ENCODE data around the gene KCNH6. TPM values are rescaled to one million over a fixed set of nuclear protein-coding genes. Genes with fewer than 3 reads are reported as not detected.
A peak's percentile ranks its signal among the peaks of the same experiment; 100 is the strongest.

The KCNH6 gene
- total and polyA plus RNA-seq, 9 of the 15 experiments (the other 6 are each of a cell fraction or from before 2014, with no cell fraction given) = not detected

GRCh38 chr17:63534078-63534570 is 11.0 kb downstream of the KCNH6 start:
- no TSS peak for BruUV-seq (replicated peaks)
- WGBS (ENCODE audit: insufficient coverage, low coverage, missing lambda C conversion rate) = 15% methylated on average over 14 of the region's 17 CpGs
- H3K9me3 ChIP-seq (replicated peaks; ENCODE audit: control insufficient read depth, insufficient read depth, low read depth, low read length) = no peaks in the 10 kb centered on the region
- in situ Hi-C loops (cut with MboI) (no loop called here), intact Hi-C loops (cut with micrococcal nuclease) (no loop called here)
- H3K4me2 ChIP-seq (ENCODE audit: insufficient read depth, low read length) = no peak overlapping the region
- peaks cover 0 to 39% of the 10 kb centered on the region in 2 experiments; a peak in 3 of 5 replicates for H3K4me1 ChIP-seq (replicated peaks in 1 of 2; ENCODE audit: control insufficient read depth in 2 of 2, insufficient read depth in 2 of 2, low read length in 2 of 2)
- H3K36me3 ChIP-seq (ENCODE audit: control insufficient read depth, insufficient read depth, low read length) = no peaks in the 10 kb centered on the region
- DNase-seq (ENCODE audit: extremely low read depth in 1 of 4, low spot score in 3 of 4) (no peak), FAIRE-seq (no peak), ATAC-seq (no peak)
- H4K20me1 ChIP-seq (replicated peaks; ENCODE audit: control insufficient read depth, insufficient read depth, low read length) = peaks cover 5% of the 10 kb centered on the region; the same call in 1 of the 2 replicates
- no peak overlapping the region for H2AFZ ChIP-seq (ENCODE audit: low read depth, low read length)
- CTCF ChIA-PET (ENCODE audit: low intra/inter-chr PET ratio) = no interaction called here
- no peak overlapping the region for H3K27ac ChIP-seq (ENCODE audit: extremely low read depth, low read depth, low read length)
- POLR2A ChIA-PET = interaction anchor here (1.0 kb wide), 2 partner anchors 8 to 10 kb away, joined by 3 to 4 read pairs; no protein-coding TSS in a partner anchor
- no peaks in the 10 kb centered on the region for H3K79me2 ChIP-seq (ENCODE audit: control insufficient read depth, insufficient read depth, low read length)
- peak overlapping the region in 1 of 2 experiments; percentile 17; a peak in 1 of 4 replicates for H3K9ac ChIP-seq (ENCODE audit: insufficient read depth in 1 of 2, low read depth in 2 of 2, low read length in 2 of 2)
- peaks cover 28 to 56% of the 10 kb centered on the region in 2 experiments; a peak in 4 of 5 replicates for H3K27me3 ChIP-seq (ENCODE audit: control insufficient read depth in 2 of 2, insufficient read depth in 2 of 2, low read length in 2 of 2)
- H3K9me1 ChIP-seq (ENCODE audit: control insufficient read depth, insufficient read depth, low read length) = peaks cover 3% of the 10 kb centered on the region
- no peak overlapping the region for H3K4me3 ChIP-seq
- TF ChIP-seq PYGO2 (tag; IDR thresholded peaks at IDR 0.05) (no peak), CREM (IDR thresholded peaks at IDR 0.05; ENCODE audit: low read depth) (no peak), PCBP1 (IDR thresholded peaks at IDR 0.05; ENCODE audit: low read depth, low read length, poor library complexity, severe bottlenecking) (no peak), MYC (IDR thresholded peaks at IDR 0.05; ENCODE audit: low read depth, low read length) (no peak), MYC (CRISPR knock-in tag; IDR thresholded peaks at IDR 0.05; ENCODE audit: borderline replicate concordance, low read depth) (no peak), SIX5 (IDR thresholded peaks at IDR 0.05; ENCODE audit: borderline replicate concordance in 1 of 2, insufficient read depth in 1 of 2, low read depth in 1 of 2, low read length in 2 of 2) (no peak), NR2F6 (CRISPR knock-in tag; IDR thresholded peaks at IDR 0.05) (no peak), ZNF232 (CRISPR knock-in tag; IDR thresholded peaks at IDR 0.05) (no peak)
- TF ChIP-seq, protein P1, sequence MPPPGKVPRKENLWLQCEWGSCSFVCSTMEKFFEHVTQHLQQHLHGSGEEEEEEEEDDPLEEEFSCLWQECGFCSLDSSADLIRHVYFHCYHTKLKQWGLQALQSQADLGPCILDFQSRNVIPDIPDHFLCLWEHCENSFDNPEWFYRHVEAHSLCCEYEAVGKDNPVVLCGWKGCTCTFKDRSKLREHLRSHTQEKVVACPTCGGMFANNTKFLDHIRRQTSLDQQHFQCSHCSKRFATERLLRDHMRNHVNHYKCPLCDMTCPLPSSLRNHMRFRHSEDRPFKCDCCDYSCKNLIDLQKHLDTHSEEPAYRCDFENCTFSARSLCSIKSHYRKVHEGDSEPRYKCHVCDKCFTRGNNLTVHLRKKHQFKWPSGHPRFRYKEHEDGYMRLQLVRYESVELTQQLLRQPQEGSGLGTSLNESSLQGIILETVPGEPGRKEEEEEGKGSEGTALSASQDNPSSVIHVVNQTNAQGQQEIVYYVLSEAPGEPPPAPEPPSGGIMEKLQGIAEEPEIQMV (tag; conservative IDR thresholded peaks at IDR 0.05; ENCODE audit: low read depth) = no peak
